DOHH2 (cell line): ENCODE results near the gene DOCK1.

Source experiments
- H3F3A ChIP-seq: fragments of 200-600 bp; sonication (generic), shearing (Covaris generic); 2 replicates; pipeline ENCODE4 v1.6.0; 2016; ENCODE audit warnings: antibody characterized with exemption, mild to moderate bottlenecking; ENCODE audit not compliant: control insufficient read depth, insufficient read depth
- H3K27ac ChIP-seq: fragments of 200-600 bp; sonication (generic); 2 replicates; pipeline ENCODE4 v1.5.1; 2014; ENCODE audit warnings: low read depth, mild to moderate bottlenecking, low read length, moderate library complexity
- H3K27me3 ChIP-seq: fragments of 200-600 bp; sonication (generic); 2 replicates; pipeline ENCODE4 v1.6.1; 2014; ENCODE audit warnings: mild to moderate bottlenecking, low read length, mixed read lengths; ENCODE audit not compliant: control insufficient read depth
- H3K36me3 ChIP-seq: fragments of 200-600 bp; sonication (generic); 2 replicates; pipeline ENCODE4 v1.6.1; 2014; ENCODE audit warnings: mild to moderate bottlenecking, low read length, moderate library complexity, mixed read lengths; ENCODE audit not compliant: control insufficient read depth
- H3K4me1 ChIP-seq: fragments of 200-600 bp; sonication (generic); 2 replicates; pipeline ENCODE4 v1.6.1; 2014; ENCODE audit warnings: mild to moderate bottlenecking, low read length, mixed read lengths; ENCODE audit not compliant: control insufficient read depth
- H3K4me2 ChIP-seq: fragments of 200-600 bp; sonication (generic); 2 replicates; pipeline ENCODE4 v1.6.0; 2014; ENCODE audit warnings: mild to moderate bottlenecking, low read length, moderate library complexity
- H3K4me3 ChIP-seq: fragments of 200-600 bp; sonication (generic); 2 replicates; pipeline ENCODE4 v1.5.1; 2014; ENCODE audit warnings: mild to moderate bottlenecking, low read length, mixed read lengths
- H3K79me2 ChIP-seq: fragments of 200-600 bp; sonication (generic); 2 replicates; pipeline ENCODE4 v1.6.1; 2014; ENCODE audit warnings: mild to moderate bottlenecking, low read length, mixed read lengths; ENCODE audit not compliant: control insufficient read depth
- H3K9me2 ChIP-seq: fragments of 200-600 bp; sonication (generic); replicated peaks from 2 replicates; pipeline ENCODE4 v1.6.1; 2014; ENCODE audit warnings: mild to moderate bottlenecking, low read length, mixed read lengths; ENCODE audit not compliant: control insufficient read depth
- H3K9me3 ChIP-seq: fragments of 200-600 bp; sonication (generic); 2 replicates; pipeline ENCODE4 v1.6.1; 2014; ENCODE audit warnings: antibody characterized with exemption, low read length, mixed read lengths; ENCODE audit not compliant: control insufficient read depth, insufficient read depth
- H4K20me1 ChIP-seq: fragments of 200-600 bp; sonication (generic); 2 replicates; pipeline ENCODE4 v1.6.0; 2014; ENCODE audit warnings: low read depth, mild to moderate bottlenecking, antibody characterized with exemption, low read length, moderate library complexity; ENCODE audit not compliant: control insufficient read depth, insufficient read depth
- CTCF ChIP-seq: fragments of 200-600 bp; sonication (generic); IDR thresholded peaks from one replicate; pipeline ENCODE4 v1.5.1; 2014; ENCODE audit warnings: antibody characterized with exemption, mild to moderate bottlenecking, low read depth, low read length; ENCODE audit not compliant: poor library complexity, severe bottlenecking
- EZH2phosphoT487 ChIP-seq: fragments of 200-600 bp; sonication (generic); IDR thresholded peaks from 2 replicates; pipeline ENCODE4 v1.6.1; 2017; ENCODE audit warnings: borderline replicate concordance, mild to moderate bottlenecking, antibody characterized with exemption, low read length, moderate library complexity, mixed read lengths

The DOCK1 gene

GRCh38 chr10:126876456-126876855 is 28.8 kb upstream of the DOCK1 start:
- Histone ChIP-seq H3K4me1 (no peaks in the 10 kb centered on the region), H3K27ac (no peak overlapping the region), H3K36me3 (no peaks in the 10 kb centered on the region), H3K4me3 (no peak overlapping the region), H4K20me1 (no peaks in the 10 kb centered on the region), H3K4me2 (no peak overlapping the region), H3K9me3 (peaks cover 9% of the 10 kb centered on the region; the same call in 1 of the 2 replicates), H3K9me2 (no peaks in the 10 kb centered on the region), H3F3A (no peaks in the 10 kb centered on the region), H3K27me3 (no peaks in the 10 kb centered on the region), H3K79me2 (no peaks in the 10 kb centered on the region)
- no peak for TF ChIP-seq CTCF
- TF ChIP-seq EZH2phosphoT487, result no peak

GRCh38 chr10:126877390-126877789 is 27.8 kb upstream of the DOCK1 start:
- Histone ChIP-seq H3K36me3 (no peaks in the 10 kb centered on the region), H3K9me2 (no peaks in the 10 kb centered on the region), H3K27me3 (no peaks in the 10 kb centered on the region), H3K4me1 (no peaks in the 10 kb centered on the region), H3F3A (no peaks in the 10 kb centered on the region), H3K27ac (no peak overlapping the region), H3K79me2 (no peaks in the 10 kb centered on the region), H3K4me2 (no peak overlapping the region), H3K9me3 (peaks cover 9% of the 10 kb centered on the region; the same call in 1 of the 2 replicates), H3K4me3 (no peak overlapping the region), H4K20me1 (no peaks in the 10 kb centered on the region)
- TF ChIP-seq CTCF (no peak), EZH2phosphoT487 (no peak)

GRCh38 chr10:126878594-126878993 is 26.6 kb upstream of the DOCK1 start:
- Histone ChIP-seq H3K4me1 (no peaks in the 10 kb centered on the region), H3K9me3 (peaks cover 9% of the 10 kb centered on the region; the same call in 1 of the 2 replicates), H3F3A (no peaks in the 10 kb centered on the region), H3K36me3 (no peaks in the 10 kb centered on the region), H3K79me2 (no peaks in the 10 kb centered on the region), H3K4me2 (no peak overlapping the region), H3K9me2 (no peaks in the 10 kb centered on the region), H3K4me3 (no peak overlapping the region), H3K27ac (no peak overlapping the region), H4K20me1 (no peaks in the 10 kb centered on the region), H3K27me3 (no peaks in the 10 kb centered on the region)
- TF ChIP-seq EZH2phosphoT487 (no peak), CTCF (no peak)
